H1 (cell line): ENCODE measurements around the gene TEX101.
"Not testable (repeated sequence)": the region's sequence is repeated elsewhere in the genome, so short reads cannot be mapped to it uniquely, and the experiment has no call there.

Source experiments
- CTCF ChIP-seq, 3 experiments: IDR thresholded peaks; 1 replicate in 2 of 3; 2 replicates in 1 of 3; pipeline versions ENCODE4 v1.5.1 to v1.6.1; 2011; ENCODE audit warnings: low read length in 3 of 3, mild to moderate bottlenecking in 3 of 3, inconsistent platforms in 2 of 3, low read depth in 1 of 3, moderate library complexity in 1 of 3; ENCODE audit not compliant: insufficient read depth in 1 of 3; ENCODE audit errors: control extremely low read depth in 1 of 3
- RAD21 ChIP-seq, 2 experiments: IDR thresholded peaks in 1 of 2; conservative IDR thresholded peaks in 1 of 2; 2 replicates each; pipeline ENCODE4 v1.6.1; 2011; ENCODE audit warnings: low read depth in 2 of 2, low read length in 2 of 2, improper control_type of control experiment in 1 of 2, inconsistent platforms in 1 of 2, mild to moderate bottlenecking in 1 of 2, moderate library complexity in 1 of 2
- RNF2 ChIP-seq: fragments of 200-900, 300-1000 bp; sonication (generic); IDR thresholded peaks from 2 replicates; pipeline ENCODE4 v1.7.1; 2016; ENCODE audit warnings: borderline replicate concordance, low read depth, mild to moderate bottlenecking, antibody characterized with exemption, low read length; ENCODE audit not compliant: poor library complexity, severe bottlenecking; ENCODE audit errors: missing control alignments
- SP1 ChIP-seq: IDR thresholded peaks from 2 replicates; pipeline ENCODE4 v1.6.1; 2011; ENCODE audit warnings: low read depth, low read length
- ZNF274 ChIP-seq: IDR thresholded peaks from 2 replicates; pipeline ENCODE4 v1.7.0; 2012; ENCODE audit warnings: low read length, borderline replicate concordance; ENCODE audit errors: extremely low read depth

GRCh38 chr19:43382586-43383216 lies 32.0 kb upstream of the TEX101 start:
- TF ChIP-seq ZNF274; RAD21 (IDR thresholded peaks at IDR 0.05 in 1 of 2, conservative IDR thresholded peaks at IDR 0.05 in 1 of 2; ENCODE audit: low read depth in 2 of 2, low read length in 2 of 2); CTCF (IDR thresholded peaks at IDR 0.05; ENCODE audit: control extremely low read depth in 1 of 3, insufficient read depth in 1 of 3, low read depth in 1 of 3, low read length in 3 of 3); RNF2; SP1: not testable (repeated sequence)
